HCT116 (cell line): ENCODE data around the gene MTM1.

ENCODE experiments used
- POLR2AphosphoS5 ChIP-seq: IDR thresholded peaks from 2 replicates; pipeline ENCODE4 v1.6.1; 2011; ENCODE audit warnings: mild to moderate bottlenecking, low read depth, low read length, moderate library complexity
- YY1 ChIP-seq: IDR thresholded peaks from 2 replicates; pipeline ENCODE4 v1.6.1; 2011; ENCODE audit warnings: low read length, low read depth, moderate library complexity, mild to moderate bottlenecking; ENCODE audit not compliant: insufficient replicate concordance; ENCODE audit errors: extremely low read depth

DNA sequence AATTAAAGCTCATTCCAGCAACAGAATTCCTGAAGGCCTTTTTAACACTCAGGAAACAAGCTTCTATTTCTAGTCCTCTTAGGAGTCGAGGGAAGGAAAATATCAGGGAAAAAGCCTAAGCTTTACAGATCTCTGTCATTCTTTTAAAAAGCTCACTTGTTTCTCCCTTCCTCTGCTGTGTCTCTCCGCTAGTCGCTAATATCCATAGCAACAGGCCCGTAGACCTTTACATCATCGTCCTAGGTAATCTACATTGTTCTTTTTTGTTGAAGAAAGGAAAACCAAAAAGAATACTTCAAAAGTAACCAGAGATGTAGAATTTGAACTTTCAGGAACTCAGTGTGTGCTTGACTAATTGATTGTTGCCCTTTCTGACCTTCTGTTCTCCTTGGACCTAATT is 78.9 kb downstream of the MTM1 start:
- no peak for TF ChIP-seq POLR2AphosphoS5
- no peak for TF ChIP-seq YY1
